Stimulated activated naive CD8-positive, alpha-beta T cell treated with anti-CD3 and anti-CD28 coated beads, Interleukin-15, Interleukin-2, amounts not matched to agents 100 U/mL and 50 U/mL, for 24 hours (primary cell): ENCODE measurements around the gene RAP1GAP2.
"Not testable (repeated sequence)": the region's sequence is repeated elsewhere in the genome, so short reads cannot be mapped to it uniquely, and the experiment has no call there.

Experiments
- ATAC-seq: fragments of 150-1000 bp; cut with Tn5 transposase; one replicate; pipeline ENCODE4 v1.10.0; 2021
- DNase-seq: peaks from one replicate; pipeline ENCODE4 v3.0.0; 2021

RAP1GAP2 gene

GRCh38 chr17:2996810-2997670 lies 200.8 kb downstream of the RAP1GAP2 start:
- ATAC-seq (no peak), DNase-seq (no peak)

- not testable (repeated sequence) for DNase-seq
Measured at GRCh38 chr17:2998469-2998901, 202.2 kb downstream of the RAP1GAP2 start.

GRCh38 chr17:3002538-3003295 lies 206.5 kb downstream of the RAP1GAP2 start:
- DNase-seq, result peak; percentile 12
- no peak for ATAC-seq

More at GRCh38 chr17:2998469-2998901, 202.2 kb downstream of the RAP1GAP2 start:
- not testable (repeated sequence) for ATAC-seq

GRCh38 chr17:3003296-3004149 lies 207.3 kb downstream of the RAP1GAP2 start:
- ATAC-seq, result peak; percentile 8
- peak; percentile 11 for DNase-seq

- peak; percentile 73 for ATAC-seq
- peak; percentile 70 for DNase-seq
Measured at GRCh38 chr17:3004150-3004801, 208.0 kb downstream of the RAP1GAP2 start.

GRCh38 chr17:3004925-3005324 lies 208.7 kb downstream of the RAP1GAP2 start:
- no peak for ATAC-seq
- no peak for DNase-seq

- no peak for DNase-seq
- ATAC-seq, result no peak
Measured at GRCh38 chr17:3005696-3006095, 209.5 kb downstream of the RAP1GAP2 start.

GRCh38 chr17:3006801-3007200 lies 210.6 kb downstream of the RAP1GAP2 start:
- no peak for DNase-seq
- no peak for ATAC-seq

GRCh38 chr17:3007651-3008121 lies 211.4 kb downstream of the RAP1GAP2 start:
- ATAC-seq, result no peak
- DNase-seq, result no peak

- ATAC-seq, result no peak
- DNase-seq, result no peak
Measured at GRCh38 chr17:3008336-3009288, 212.4 kb downstream of the RAP1GAP2 start.

GRCh38 chr17:3009411-3009920 lies 213.2 kb downstream of the RAP1GAP2 start:
- ATAC-seq (no peak), DNase-seq (no peak)

GRCh38 chr17:3011891-3012290 lies 215.7 kb downstream of the RAP1GAP2 start:
- no peak for ATAC-seq
- DNase-seq, result no peak

GRCh38 chr17:3012926-3013581 lies 216.8 kb downstream of the RAP1GAP2 start:
- peak; percentile 81 for ATAC-seq

GRCh38 chr17:3015890-3016289 lies 219.7 kb downstream of the RAP1GAP2 start:
- no peak for ATAC-seq
- no peak for DNase-seq

More at GRCh38 chr17:3012926-3013581, 216.8 kb downstream of the RAP1GAP2 start:
- peak; percentile 63 for DNase-seq

- ATAC-seq (no peak), DNase-seq (no peak)
Measured at GRCh38 chr17:3017936-3018335, 221.7 kb downstream of the RAP1GAP2 start.

- ATAC-seq (no peak), DNase-seq (no peak)
Measured at GRCh38 chr17:3019761-3020160, 223.5 kb downstream of the RAP1GAP2 start.

GRCh38 chr17:3020381-3020780 lies 224.1 kb downstream of the RAP1GAP2 start:
- ATAC-seq, result no peak
- no peak for DNase-seq

- ATAC-seq (no peak), DNase-seq (no peak)
Measured at GRCh38 chr17:3022197-3022596, 226.0 kb downstream of the RAP1GAP2 start.

- no peak for ATAC-seq
Measured at GRCh38 chr17:3024346-3024745, 228.1 kb downstream of the RAP1GAP2 start.

More at GRCh38 chr17:3024346-3024745, 228.1 kb downstream of the RAP1GAP2 start:
- DNase-seq, result no peak
